Measurements from ENCODE around the gene RBFOX1.

The RBFOX1 gene

GRCh38 chr16:7442050-7442449 lies 109.4 kb downstream of the RBFOX1 start:
- DNase-seq (ENCODE audit: low read depth in 2 of 2), result no peak
- H3K4me3 ChIP-seq (replicated peaks in 1 of 2; ENCODE audit: low read depth in 2 of 2, low read length in 2 of 2), result no peak overlapping the region
- TF ChIP-seq, protein P1, sequence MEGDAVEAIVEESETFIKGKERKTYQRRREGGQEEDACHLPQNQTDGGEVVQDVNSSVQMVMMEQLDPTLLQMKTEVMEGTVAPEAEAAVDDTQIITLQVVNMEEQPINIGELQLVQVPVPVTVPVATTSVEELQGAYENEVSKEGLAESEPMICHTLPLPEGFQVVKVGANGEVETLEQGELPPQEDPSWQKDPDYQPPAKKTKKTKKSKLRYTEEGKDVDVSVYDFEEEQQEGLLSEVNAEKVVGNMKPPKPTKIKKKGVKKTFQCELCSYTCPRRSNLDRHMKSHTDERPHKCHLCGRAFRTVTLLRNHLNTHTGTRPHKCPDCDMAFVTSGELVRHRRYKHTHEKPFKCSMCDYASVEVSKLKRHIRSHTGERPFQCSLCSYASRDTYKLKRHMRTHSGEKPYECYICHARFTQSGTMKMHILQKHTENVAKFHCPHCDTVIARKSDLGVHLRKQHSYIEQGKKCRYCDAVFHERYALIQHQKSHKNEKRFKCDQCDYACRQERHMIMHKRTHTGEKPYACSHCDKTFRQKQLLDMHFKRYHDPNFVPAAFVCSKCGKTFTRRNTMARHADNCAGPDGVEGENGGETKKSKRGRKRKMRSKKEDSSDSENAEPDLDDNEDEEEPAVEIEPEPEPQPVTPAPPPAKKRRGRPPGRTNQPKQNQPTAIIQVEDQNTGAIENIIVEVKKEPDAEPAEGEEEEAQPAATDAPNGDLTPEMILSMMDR (IDR thresholded peaks at IDR 0.05; ENCODE audit: low read depth, low read length), result no peak

DNA sequence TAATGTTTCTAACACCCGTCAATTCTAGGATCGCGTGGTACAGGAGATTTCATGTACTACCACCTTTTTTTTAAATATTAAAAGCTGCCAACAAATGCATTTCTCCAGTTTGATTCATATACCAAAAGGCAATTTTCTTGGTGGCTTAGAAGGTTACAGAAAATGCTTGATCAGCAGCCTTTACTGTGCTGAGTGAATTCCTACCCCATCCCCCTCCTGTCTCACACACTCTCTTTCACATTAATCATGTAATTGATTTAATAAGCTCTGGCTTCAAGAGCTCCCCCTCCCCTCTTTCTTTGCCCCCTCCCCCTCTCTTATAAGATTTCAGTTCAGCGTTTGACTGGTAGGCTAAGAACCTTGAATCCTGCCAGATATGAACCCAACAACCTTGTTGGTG lies 110.5 kb downstream of the RBFOX1 start:
- H3K4me3 ChIP-seq (replicated peaks in 1 of 2; ENCODE audit: low read depth in 2 of 2, low read length in 2 of 2), result no peak overlapping the region
- TF ChIP-seq, protein P1 (IDR thresholded peaks at IDR 0.05; ENCODE audit: low read depth, low read length), result no peak
- DNase-seq (ENCODE audit: low read depth in 2 of 2), result no peak

GRCh38 chr16:7443648-7444365 lies 111.2 kb downstream of the RBFOX1 start:
- no peak overlapping the region for H3K4me3 ChIP-seq (replicated peaks in 1 of 2; ENCODE audit: low read depth in 2 of 2, low read length in 2 of 2)
- TF ChIP-seq, protein P1 (IDR thresholded peaks at IDR 0.05; ENCODE audit: low read depth, low read length), result no peak
- no peak for DNase-seq (ENCODE audit: low read depth in 2 of 2)

DNA sequence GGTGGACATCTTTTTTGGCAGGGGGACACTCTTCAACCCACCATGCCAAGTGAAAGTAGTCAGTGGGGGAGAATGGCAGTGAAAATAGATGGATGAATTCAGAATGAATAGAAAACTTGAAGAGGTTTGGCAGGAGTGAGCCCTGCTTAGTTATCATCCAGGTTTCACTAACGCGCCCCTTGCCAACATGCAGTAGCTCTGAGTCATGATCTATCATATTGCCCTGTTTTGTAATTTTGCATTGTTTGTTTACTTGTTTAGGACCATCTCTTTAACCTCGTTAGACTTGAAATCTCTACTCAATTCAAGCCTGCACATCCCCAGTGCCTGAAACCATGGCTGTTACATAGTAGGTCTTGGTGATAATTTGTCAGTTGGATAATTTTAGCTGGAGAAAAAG lies 116.7 kb downstream of the RBFOX1 start:
- H3K4me3 ChIP-seq (replicated peaks in 1 of 2; ENCODE audit: low read depth in 2 of 2, low read length in 2 of 2), result no peak overlapping the region
- TF ChIP-seq, protein P1 (IDR thresholded peaks at IDR 0.05; ENCODE audit: low read depth, low read length), result no peak
- DNase-seq (ENCODE audit: low read depth in 2 of 2), result no peak

DNA sequence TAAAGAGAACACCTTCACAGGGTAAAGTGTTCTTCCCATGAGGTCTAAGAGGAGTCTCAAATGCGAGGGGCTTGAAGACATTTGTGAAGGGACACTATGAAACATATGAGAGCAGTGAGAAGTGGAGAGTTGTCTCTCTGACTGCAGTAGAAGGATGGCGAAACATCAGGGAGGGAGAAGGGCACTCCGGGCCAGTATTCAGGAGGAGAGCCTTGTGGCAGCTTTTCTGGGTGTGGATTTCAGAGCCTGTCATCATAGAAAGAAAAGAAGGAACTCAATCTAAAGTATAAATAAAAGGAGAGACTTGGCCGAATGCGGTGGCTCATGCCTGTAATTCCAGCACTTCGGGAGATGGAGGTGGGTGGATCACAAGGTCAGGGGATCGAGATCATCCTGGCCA lies 117.2 kb downstream of the RBFOX1 start:
- no peak overlapping the region for H3K4me3 ChIP-seq (replicated peaks in 1 of 2; ENCODE audit: low read depth in 2 of 2, low read length in 2 of 2)
- no peak for DNase-seq (ENCODE audit: low read depth in 2 of 2)
- TF ChIP-seq, protein P1 (IDR thresholded peaks at IDR 0.05; ENCODE audit: low read depth, low read length), result no peak

DNA sequence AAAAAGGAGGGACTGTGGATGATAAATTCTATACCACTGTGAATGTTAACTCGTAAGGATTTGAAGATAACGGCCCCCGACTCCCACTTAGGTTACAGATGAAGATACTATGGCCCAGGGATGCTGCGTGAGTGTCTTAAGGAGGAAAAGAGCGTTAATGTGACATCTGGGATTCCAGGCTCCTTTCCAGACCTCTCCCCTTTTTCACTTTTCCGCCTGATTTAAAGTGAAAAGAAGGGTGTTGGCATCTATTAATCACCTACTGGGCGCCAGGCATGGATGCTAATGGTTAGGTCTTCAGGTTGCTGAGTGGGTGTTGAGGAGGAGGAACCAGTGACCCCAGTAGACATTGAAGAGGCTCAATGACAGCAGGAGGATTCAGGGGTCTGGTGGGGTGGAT lies 117.8 kb downstream of the RBFOX1 start:
- TF ChIP-seq, protein P1 (IDR thresholded peaks at IDR 0.05; ENCODE audit: low read depth, low read length), result no peak
- DNase-seq (ENCODE audit: low read depth in 2 of 2), result no peak

GRCh38 chr16:7452090-7452489 lies 119.4 kb downstream of the RBFOX1 start:
- DNase-seq (ENCODE audit: low read depth in 2 of 2), result no peak
- TF ChIP-seq, protein P1 (IDR thresholded peaks at IDR 0.05; ENCODE audit: low read depth, low read length), result no peak
- no peak overlapping the region for H3K4me3 ChIP-seq (replicated peaks in 1 of 2; ENCODE audit: low read depth in 2 of 2, low read length in 2 of 2)

More for the DNA sequence above, 117.8 kb downstream of the RBFOX1 start:
- no peak overlapping the region for H3K4me3 ChIP-seq (replicated peaks in 1 of 2; ENCODE audit: low read depth in 2 of 2, low read length in 2 of 2)
